HepG2 (cell line): Measurements from ENCODE around the gene CREBZF. TPM values are rescaled to one million over a fixed set of nuclear protein-coding genes. Genes with fewer than 3 reads are reported as not detected.

ENCODE experiments used
- EP300 ChIP-seq, 3 experiments: sonication (generic) in 1 of 3; formaldehyde crosslinking in 1 of 3; IDR thresholded peaks; 2 replicates each; pipeline versions ENCODE4 v1.5.1 to v1.6.1; 2011 to 2020; ENCODE audit warnings: low read depth in 2 of 3, low read length in 2 of 3, borderline replicate concordance in 1 of 3, improper control_type of control experiment in 1 of 3, mild to moderate bottlenecking in 1 of 3, missing genetic modification reagents in 1 of 3, moderate library complexity in 1 of 3
- ESRRA ChIP-seq: sonication (generic); formaldehyde crosslinking; IDR thresholded peaks from 2 replicates; pipeline ENCODE4 v1.5.1; 2020; ENCODE audit warnings: mild to moderate bottlenecking, low read depth, missing genetic modification reagents
- HNRNPK ChIP-seq: fragments of 200-400 bp; formaldehyde crosslinking; IDR thresholded peaks from 2 replicates; pipeline ENCODE4 v1.6.1; 2018; ENCODE audit warnings: low read length, low read depth, moderate library complexity, mild to moderate bottlenecking; ENCODE audit not compliant: poor library complexity, severe bottlenecking
- HOXA9 ChIP-seq: sonication (generic); formaldehyde crosslinking; IDR thresholded peaks from 2 replicates; pipeline ENCODE4 v1.8.1; 2022; ENCODE audit warnings: missing genetic modification reagents, mild to moderate bottlenecking, moderate library complexity, borderline replicate concordance
- KLF13 ChIP-seq: sonication (generic); formaldehyde crosslinking; IDR thresholded peaks from 2 replicates; pipeline ENCODE4 v1.4.0; 2020; ENCODE audit warnings: mild to moderate bottlenecking, missing genetic modification reagents
- MYC ChIP-seq: sonication (generic); formaldehyde crosslinking; IDR thresholded peaks from 2 replicates; pipeline ENCODE4 v1.9.0; 2021; ENCODE audit warnings: missing genetic modification reagents, borderline replicate concordance
- RBFOX2 ChIP-seq: fragments of 200-400 bp; formaldehyde crosslinking; IDR thresholded peaks from 2 replicates; pipeline ENCODE4 v1.6.1; 2017; ENCODE audit warnings: low read depth, mild to moderate bottlenecking, low read length
- ZNF550 ChIP-seq: sonication (generic); formaldehyde crosslinking; IDR thresholded peaks from 2 replicates; pipeline ENCODE4 v1.4.0; 2020; ENCODE audit warnings: mild to moderate bottlenecking, missing genetic modification reagents, borderline replicate concordance
- ZNF598 ChIP-seq: sonication (generic); formaldehyde crosslinking; IDR thresholded peaks from 2 replicates; pipeline ENCODE4 v1.5.1; 2020; ENCODE audit warnings: mild to moderate bottlenecking, missing genetic modification reagents, borderline replicate concordance
- ZNF792 ChIP-seq: IDR thresholded peaks from 2 replicates; pipeline ENCODE4 v1.6.1; 2016
- ZNF891 ChIP-seq: sonication (generic); formaldehyde crosslinking; IDR thresholded peaks from 2 replicates; pipeline ENCODE4 v1.5.0; 2020; ENCODE audit warnings: mild to moderate bottlenecking, missing genetic modification reagents
- polyA plus RNA-seq, 8 experiments: library from polyadenylated mRNA; depleted of rRNA in 3 of 8; stranded (reverse) in 7 of 8; unstranded in 1 of 8; fragments of >200 nt; fragmentation: Illumina TruSeq in 4 of 8; extraction: Trizol in 4 of 8; gene quantifications; 2 replicates each; pipeline versions ENCODE4 v1.2.1 to v1.2.3, GENCODE V29; 2011 to 2016; ENCODE audit warnings: low read depth in 4 of 8, missing spikeins in 1 of 8, mixed read lengths in 1 of 8; ENCODE audit not compliant: insufficient read depth in 1 of 8
- total RNA-seq, 5 experiments: library from RNA; depleted of rRNA; stranded (reverse); fragments of >200 nt; fragmentation: Illumina TruSeq; extraction: Trizol; gene quantifications; 2 replicates each; pipeline ENCODE4 v1.2.3, GENCODE V29; 2016; ENCODE audit warnings: low read depth in 1 of 5
- TF ChIP-seq, protein P1 (sequence below): sonication (generic); formaldehyde crosslinking; IDR thresholded peaks from 2 replicates; pipeline ENCODE4 v1.5.0; 2020; ENCODE audit warnings: missing genetic modification reagents
- TF ChIP-seq, protein P2 (sequence below): sonication (generic); formaldehyde crosslinking; IDR thresholded peaks from 2 replicates; pipeline ENCODE4 v1.4.0; 2020; ENCODE audit warnings: mild to moderate bottlenecking, missing genetic modification reagents
- TF ChIP-seq, protein P3 (sequence below): sonication (generic); IDR thresholded peaks from 2 replicates; pipeline ENCODE4 v1.6.1; 2016; ENCODE audit warnings: low read depth, borderline replicate concordance
- TF ChIP-seq, protein P4 (sequence below): sonication (generic); formaldehyde crosslinking; IDR thresholded peaks from 2 replicates; pipeline ENCODE4 v1.4.0; 2020; ENCODE audit warnings: missing genetic modification reagents, borderline replicate concordance

CREBZF gene
- total and polyA plus RNA-seq, 2 of the 13 experiments (the other 11 are each of a cell fraction or from before 2014, with no cell fraction given): 30.6 to 43.1 TPM

DNA sequence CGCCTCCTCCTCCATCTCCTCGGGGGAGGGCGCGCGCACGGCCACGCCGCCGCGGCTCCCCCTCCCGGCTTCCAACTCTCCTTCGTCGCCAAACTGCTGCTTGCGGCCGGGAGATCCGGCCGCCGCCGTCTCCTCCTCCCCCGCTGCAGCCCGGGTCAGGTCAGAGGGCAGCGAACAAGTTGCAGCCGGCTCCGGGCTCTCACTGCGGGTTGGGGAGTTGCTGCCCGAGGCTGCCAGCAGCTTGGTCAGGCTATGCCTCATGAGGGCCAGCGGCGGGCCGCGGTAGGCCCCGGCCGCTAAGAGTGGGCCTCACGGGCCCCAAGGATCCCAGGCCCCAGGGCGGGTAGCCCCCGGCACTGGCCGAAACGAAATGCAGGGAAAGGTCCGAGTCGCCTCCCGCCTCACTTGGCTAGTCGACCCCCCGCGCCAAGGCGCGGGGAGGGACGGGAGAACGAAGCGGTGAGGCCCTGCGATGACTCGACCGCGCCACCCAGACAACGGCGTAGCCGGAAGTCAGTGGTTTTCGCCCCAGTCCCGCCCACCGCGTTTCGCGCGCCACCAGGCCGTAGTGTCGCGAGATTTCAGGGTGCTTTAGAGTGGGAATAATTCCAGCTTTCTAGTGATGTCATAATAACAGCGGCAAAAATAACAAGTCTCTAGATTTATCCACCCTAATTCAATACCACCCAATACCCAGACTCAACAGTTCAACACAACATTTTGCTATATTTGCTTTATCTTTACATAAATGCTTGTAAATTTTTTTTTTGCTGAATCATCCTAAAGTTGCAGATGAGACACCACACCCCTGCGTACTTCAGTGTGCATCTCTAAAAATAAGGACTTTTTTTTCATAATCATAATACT is at the start of gene CREBZF (continued):
- TF ChIP-seq, protein P1, sequence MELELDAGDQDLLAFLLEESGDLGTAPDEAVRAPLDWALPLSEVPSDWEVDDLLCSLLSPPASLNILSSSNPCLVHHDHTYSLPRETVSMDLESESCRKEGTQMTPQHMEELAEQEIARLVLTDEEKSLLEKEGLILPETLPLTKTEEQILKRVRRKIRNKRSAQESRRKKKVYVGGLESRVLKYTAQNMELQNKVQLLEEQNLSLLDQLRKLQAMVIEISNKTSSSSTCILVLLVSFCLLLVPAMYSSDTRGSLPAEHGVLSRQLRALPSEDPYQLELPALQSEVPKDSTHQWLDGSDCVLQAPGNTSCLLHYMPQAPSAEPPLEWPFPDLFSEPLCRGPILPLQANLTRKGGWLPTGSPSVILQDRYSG (CRISPR knock-in tag): no peak
- TF ChIP-seq ZNF891 (CRISPR knock-in tag) (peak; percentile 76), EP300 (IDR thresholded peaks at IDR 0.05; ENCODE audit: low read depth in 2 of 2, low read length in 2 of 2) (no peak), EP300 (CRISPR knock-in tag; IDR thresholded peaks at IDR 0.05; ENCODE audit: borderline replicate concordance) (no peak), HNRNPK (no peak), KLF13 (CRISPR knock-in tag) (no peak), MYC (CRISPR knock-in tag) (peak; percentile 85; the same call in 1 of the 2 replicates), HOXA9 (CRISPR knock-in tag) (no peak), RBFOX2 (peak; percentile 94), ZNF550 (CRISPR knock-in tag) (no peak), ZNF598 (CRISPR knock-in tag) (peak; percentile 70; the same call in 1 of the 2 replicates), ESRRA (CRISPR knock-in tag) (peak; percentile 41; the same call in 1 of the 2 replicates), ZNF792 (CRISPR knock-in tag) (peak; percentile 49; the same call in 1 of the 2 replicates)
- TF ChIP-seq, protein P2, sequence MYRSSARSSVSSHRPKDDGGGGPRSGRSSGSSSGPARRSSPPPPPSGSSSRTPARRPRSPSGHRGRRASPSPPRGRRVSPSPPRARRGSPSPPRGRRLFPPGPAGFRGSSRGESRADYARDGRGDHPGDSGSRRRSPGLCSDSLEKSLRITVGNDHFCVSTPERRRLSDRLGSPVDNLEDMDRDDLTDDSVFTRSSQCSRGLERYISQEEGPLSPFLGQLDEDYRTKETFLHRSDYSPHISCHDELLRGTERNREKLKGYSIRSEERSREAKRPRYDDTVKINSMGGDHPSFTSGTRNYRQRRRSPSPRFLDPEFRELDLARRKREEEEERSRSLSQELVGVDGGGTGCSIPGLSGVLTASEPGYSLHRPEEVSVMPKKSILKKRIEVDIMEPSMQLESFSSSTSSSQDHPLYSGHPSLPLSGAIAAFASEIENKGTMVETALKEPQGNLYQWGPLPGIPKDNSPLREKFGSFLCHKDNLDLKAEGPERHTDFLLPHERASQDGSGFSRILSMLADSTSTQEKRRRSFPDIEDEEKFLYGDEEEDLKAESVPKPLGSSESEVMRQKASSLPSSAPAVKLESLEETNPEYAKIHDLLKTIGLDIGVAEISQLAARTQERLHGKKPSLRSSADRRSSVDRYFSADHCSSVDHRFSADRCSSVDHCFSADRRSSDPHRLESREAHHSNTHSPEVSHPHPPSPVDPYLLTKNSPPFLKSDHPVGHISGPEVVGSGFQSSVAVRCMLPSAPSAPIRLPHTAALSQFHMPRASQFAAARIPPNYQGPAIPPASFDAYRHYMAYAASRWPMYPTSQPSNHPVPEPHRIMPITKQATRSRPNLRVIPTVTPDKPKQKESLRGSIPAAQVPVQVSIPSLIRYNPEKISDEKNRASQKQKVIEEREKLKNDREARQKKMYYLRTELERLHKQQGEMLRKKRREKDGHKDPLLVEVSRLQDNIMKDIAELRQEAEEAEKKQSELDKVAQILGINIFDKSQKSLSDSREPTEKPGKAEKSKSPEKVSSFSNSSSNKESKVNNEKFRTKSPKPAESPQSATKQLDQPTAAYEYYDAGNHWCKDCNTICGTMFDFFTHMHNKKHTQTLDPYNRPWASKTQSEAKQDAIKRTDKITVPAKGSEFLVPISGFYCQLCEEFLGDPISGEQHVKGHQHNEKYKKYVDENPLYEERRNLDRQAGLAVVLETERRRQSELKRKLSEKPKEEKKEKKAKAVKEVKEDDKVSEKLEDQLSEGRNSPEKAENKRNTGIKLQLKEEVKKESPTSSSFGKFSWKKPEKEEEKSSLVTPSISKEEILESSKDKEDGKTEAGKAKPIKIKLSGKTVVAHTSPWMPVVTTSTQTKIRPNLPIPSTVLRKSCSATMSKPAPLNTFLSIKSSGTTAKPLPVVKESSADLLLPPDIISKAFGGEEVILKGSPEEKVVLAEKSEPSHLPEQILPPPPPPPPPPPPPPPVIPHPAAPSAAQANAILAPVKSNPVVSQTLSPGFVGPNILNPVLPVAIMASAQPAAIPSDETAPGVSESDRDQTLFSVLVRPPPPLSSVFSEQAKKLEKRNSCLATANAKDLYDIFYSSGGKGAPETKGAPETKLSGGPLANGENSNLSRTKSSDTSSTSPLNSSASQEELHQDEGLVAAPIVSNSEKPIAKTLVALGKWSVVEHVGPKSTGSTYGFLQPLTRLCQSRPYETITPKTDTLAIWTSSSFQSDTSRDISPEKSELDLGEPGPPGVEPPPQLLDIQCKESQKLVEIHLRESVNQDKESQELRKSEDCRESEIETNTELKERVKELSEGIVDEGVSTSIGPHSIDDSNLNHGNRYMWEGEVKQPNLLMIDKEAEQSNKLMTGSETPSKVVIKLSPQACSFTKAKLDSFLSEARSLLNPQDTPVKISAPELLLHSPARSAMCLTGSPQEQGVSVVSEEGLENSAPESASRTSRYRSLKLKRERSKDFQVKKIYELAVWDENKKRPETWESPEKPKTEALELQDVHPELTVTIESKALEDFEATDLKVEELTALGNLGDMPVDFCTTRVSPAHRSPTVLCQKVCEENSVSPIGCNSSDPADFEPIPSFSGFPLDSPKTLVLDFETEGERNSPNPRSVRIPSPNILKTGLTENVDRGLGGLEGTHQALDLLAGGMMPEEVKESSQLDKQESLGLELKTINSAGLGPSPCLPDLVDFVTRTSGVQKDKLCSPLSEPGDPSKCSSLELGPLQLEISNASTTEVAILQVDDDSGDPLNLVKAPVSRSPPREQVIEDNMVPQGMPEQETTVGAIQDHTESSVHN: no peak
- TF ChIP-seq, protein P3, sequence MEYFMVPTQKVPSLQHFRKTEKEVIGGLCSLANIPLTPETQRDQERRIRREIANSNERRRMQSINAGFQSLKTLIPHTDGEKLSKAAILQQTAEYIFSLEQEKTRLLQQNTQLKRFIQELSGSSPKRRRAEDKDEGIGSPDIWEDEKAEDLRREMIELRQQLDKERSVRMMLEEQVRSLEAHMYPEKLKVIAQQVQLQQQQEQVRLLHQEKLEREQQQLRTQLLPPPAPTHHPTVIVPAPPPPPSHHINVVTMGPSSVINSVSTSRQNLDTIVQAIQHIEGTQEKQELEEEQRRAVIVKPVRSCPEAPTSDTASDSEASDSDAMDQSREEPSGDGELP: no peak
- TF ChIP-seq, protein P4, sequence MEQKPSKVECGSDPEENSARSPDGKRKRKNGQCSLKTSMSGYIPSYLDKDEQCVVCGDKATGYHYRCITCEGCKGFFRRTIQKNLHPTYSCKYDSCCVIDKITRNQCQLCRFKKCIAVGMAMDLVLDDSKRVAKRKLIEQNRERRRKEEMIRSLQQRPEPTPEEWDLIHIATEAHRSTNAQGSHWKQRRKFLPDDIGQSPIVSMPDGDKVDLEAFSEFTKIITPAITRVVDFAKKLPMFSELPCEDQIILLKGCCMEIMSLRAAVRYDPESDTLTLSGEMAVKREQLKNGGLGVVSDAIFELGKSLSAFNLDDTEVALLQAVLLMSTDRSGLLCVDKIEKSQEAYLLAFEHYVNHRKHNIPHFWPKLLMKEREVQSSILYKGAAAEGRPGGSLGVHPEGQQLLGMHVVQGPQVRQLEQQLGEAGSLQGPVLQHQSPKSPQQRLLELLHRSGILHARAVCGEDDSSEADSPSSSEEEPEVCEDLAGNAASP (CRISPR knock-in tag): no peak
